GM23338 (cell line): ENCODE measurements around the gene SNX17. TPM values are rescaled to one million over a fixed set of nuclear protein-coding genes. Genes with fewer than 3 reads are reported as not detected.

ENCODE experiments used
- ATAC-seq: fragments of 200-7000 bp; cut with Tn5 transposase; 3 replicates; pipeline ENCODE4 v1.9.1; 2020
- DNase-seq: peaks from one replicate; pipeline ENCODE4 v3.0.0-alpha.2; 2015; ENCODE audit warnings: low spot score
- H2AFZ ChIP-seq: fragments of 200-600 bp; sonication (generic); 2 replicates; pipeline ENCODE4 v1.8.0; 2016; ENCODE audit warnings: antibody characterized with exemption, mild to moderate bottlenecking, moderate library complexity
- H3F3A ChIP-seq: fragments of 200-600 bp; sonication (generic); replicated peaks from 2 replicates; pipeline ENCODE4 v1.8.0; 2017; ENCODE audit warnings: antibody characterized with exemption, mixed run types, low read depth
- H3K27ac ChIP-seq: fragments of 200-600 bp; sonication (generic); 2 replicates; pipeline ENCODE4 v1.6.1; 2016; ENCODE audit warnings: low read depth
- H3K27me3 ChIP-seq: fragments of 200-600 bp; sonication (generic); 2 replicates; pipeline ENCODE4 v1.8.0; 2016; ENCODE audit warnings: mild to moderate bottlenecking, mixed run types, moderate library complexity; ENCODE audit not compliant: insufficient read depth
- H3K36me3 ChIP-seq: fragments of 200-600 bp; sonication (generic); 2 replicates; pipeline ENCODE4 v1.8.0; 2016; ENCODE audit warnings: mild to moderate bottlenecking; ENCODE audit not compliant: insufficient read depth
- H3K4me1 ChIP-seq: fragments of 200-600 bp; sonication (generic); 2 replicates; pipeline ENCODE4 v1.8.0; 2016; ENCODE audit warnings: mild to moderate bottlenecking, moderate library complexity; ENCODE audit not compliant: insufficient read depth
- H3K4me2 ChIP-seq: fragments of 200-600 bp; sonication (generic); 2 replicates; pipeline ENCODE4 v1.7.1; 2017; ENCODE audit warnings: mixed run types
- H3K4me3 ChIP-seq: fragments of 200-600 bp; sonication (generic); 2 replicates; pipeline ENCODE4 v1.6.1; 2016; ENCODE audit warnings: mixed run types
- H3K79me2 ChIP-seq: fragments of 200-600 bp; sonication (generic); replicated peaks from 2 replicates; pipeline ENCODE4 v1.8.0; 2017; ENCODE audit warnings: mild to moderate bottlenecking; ENCODE audit not compliant: insufficient read depth
- H3K9me2 ChIP-seq: fragments of 200-600 bp; sonication (generic); 2 replicates; pipeline ENCODE4 v1.8.0; 2017; ENCODE audit not compliant: insufficient read depth
- H4K20me1 ChIP-seq: fragments of 200-600 bp; sonication (generic); replicated peaks from 2 replicates; pipeline ENCODE4 v1.8.0; 2017; ENCODE audit warnings: mild to moderate bottlenecking; ENCODE audit not compliant: insufficient read depth
- H3K27ac Mint-ChIP-seq: 2 replicates; pipeline ENCODE4 v1.8.0; 2020; ENCODE audit warnings: inconsistent platforms, mild to moderate bottlenecking, moderate library complexity, mixed read lengths
- H3K27me3 Mint-ChIP-seq: 3 replicates; pipeline ENCODE4 v1.8.0; 2022; ENCODE audit warnings: low read depth, mild to moderate bottlenecking, moderate library complexity, mixed read lengths, inconsistent platforms; ENCODE audit not compliant: insufficient read depth, poor library complexity
- H3K36me3 Mint-ChIP-seq: 3 replicates; pipeline ENCODE4 v1.8.0; 2021; ENCODE audit warnings: low read depth, mild to moderate bottlenecking, inconsistent platforms, moderate library complexity, mixed read lengths
- H3K4me1 Mint-ChIP-seq: 3 replicates; pipeline ENCODE4 v1.8.0; 2020; ENCODE audit warnings: mild to moderate bottlenecking, inconsistent platforms, mixed read lengths
- H3K4me3 Mint-ChIP-seq: 3 replicates; pipeline ENCODE4 v1.8.0; 2021; ENCODE audit warnings: moderate library complexity, mild to moderate bottlenecking, inconsistent platforms, mixed read lengths
- H3K9me3 Mint-ChIP-seq: 3 replicates; pipeline ENCODE4 v1.8.0; 2020; ENCODE audit warnings: moderate library complexity, mild to moderate bottlenecking, inconsistent platforms, mixed read lengths
- CREB1 ChIP-seq: fragments of 250-450 bp; sonication (Bioruptor Pico); IDR thresholded peaks from 2 replicates; pipeline ENCODE4 v1.5.0; 2020; ENCODE audit warnings: low read depth, mild to moderate bottlenecking, moderate library complexity
- EZH2 ChIP-seq: fragments of 200-600 bp; sonication (generic); IDR thresholded peaks from one replicate; pipeline ENCODE4 v1.8.0; 2017; ENCODE audit warnings: antibody characterized with exemption, mild to moderate bottlenecking, low read depth; ENCODE audit not compliant: unreplicated experiment
- EZH2phosphoT487 ChIP-seq: fragments of 200-600 bp; sonication (generic); IDR thresholded peaks from one replicate; pipeline ENCODE4 v1.8.1; 2018; ENCODE audit warnings: antibody characterized with exemption; ENCODE audit not compliant: unreplicated experiment
- JUNB ChIP-seq: IDR thresholded peaks from one replicate; pipeline ENCODE4 v1.6.1; 2016; ENCODE audit warnings: antibody characterized with exemption; ENCODE audit not compliant: unreplicated experiment
- NANOG ChIP-seq: IDR thresholded peaks from 2 replicates; pipeline ENCODE4 v1.6.1; 2016; ENCODE audit warnings: antibody characterized with exemption, borderline replicate concordance
- POLR2AphosphoS5 ChIP-seq: IDR thresholded peaks from 2 replicates; pipeline ENCODE4 v1.6.1; 2016; ENCODE audit warnings: antibody characterized with exemption, low read depth
- REST ChIP-seq: IDR thresholded peaks from one replicate; pipeline ENCODE4 v1.6.1; 2018; ENCODE audit warnings: antibody characterized with exemption; ENCODE audit not compliant: unreplicated experiment
- STAT1 ChIP-seq: IDR thresholded peaks from one replicate; pipeline ENCODE4 v1.6.1; 2016; ENCODE audit warnings: antibody characterized with exemption; ENCODE audit not compliant: unreplicated experiment
- ZNF114 ChIP-seq: fragments of 250-450 bp; sonication (Bioruptor Pico); IDR thresholded peaks from 2 replicates; pipeline ENCODE4 v1.5.0; 2020; ENCODE audit warnings: mild to moderate bottlenecking, moderate library complexity
- ZNF331 ChIP-seq: fragments of 250-450 bp; sonication (Bioruptor Pico); IDR thresholded peaks from 2 replicates; pipeline ENCODE4 v1.5.0; 2020; ENCODE audit warnings: low read depth, mild to moderate bottlenecking, moderate library complexity
- polyA plus RNA-seq: library from polyadenylated mRNA; unstranded; fragments of >200 nt; fragmentation: Nextera tagmentation; extraction: Ambion mirVana; gene quantifications from 2 replicates; pipeline ENCODE4 v1.2.1, GENCODE V29; 2016
- total RNA-seq: library from RNA; depleted of rRNA; stranded (reverse); fragments of >200 nt; shearing (Covaris generic); gene quantifications from 2 replicates; pipeline ENCODE4 v1.2.3, GENCODE V29; 2014
- TF ChIP-seq, protein P1 (sequence below): IDR thresholded peaks from 2 replicates; pipeline ENCODE4 v1.6.1; 2016; ENCODE audit warnings: antibody characterized with exemption
- TF ChIP-seq, protein P2 (sequence below), 2 experiments: fragments of 200-600 bp in 1 of 2; sonication (generic) in 1 of 2; conservative IDR thresholded peaks; 2 replicates each; pipeline versions ENCODE4 v1.5.1 to v1.6.1; 2016 to 2017; ENCODE audit warnings: antibody characterized with exemption in 2 of 2, low read depth in 2 of 2, mild to moderate bottlenecking in 2 of 2, moderate library complexity in 1 of 2
- TF ChIP-seq, protein P3 (sequence below): fragments of 250-450 bp; sonication (Bioruptor Pico); IDR thresholded peaks from 2 replicates; pipeline ENCODE4 v1.5.0; 2020; ENCODE audit warnings: mild to moderate bottlenecking, moderate library complexity

Gene SNX17
- total and polyA plus RNA-seq, 2 experiments from 2014 or later: 34.0 to 58.0 TPM

DNA sequence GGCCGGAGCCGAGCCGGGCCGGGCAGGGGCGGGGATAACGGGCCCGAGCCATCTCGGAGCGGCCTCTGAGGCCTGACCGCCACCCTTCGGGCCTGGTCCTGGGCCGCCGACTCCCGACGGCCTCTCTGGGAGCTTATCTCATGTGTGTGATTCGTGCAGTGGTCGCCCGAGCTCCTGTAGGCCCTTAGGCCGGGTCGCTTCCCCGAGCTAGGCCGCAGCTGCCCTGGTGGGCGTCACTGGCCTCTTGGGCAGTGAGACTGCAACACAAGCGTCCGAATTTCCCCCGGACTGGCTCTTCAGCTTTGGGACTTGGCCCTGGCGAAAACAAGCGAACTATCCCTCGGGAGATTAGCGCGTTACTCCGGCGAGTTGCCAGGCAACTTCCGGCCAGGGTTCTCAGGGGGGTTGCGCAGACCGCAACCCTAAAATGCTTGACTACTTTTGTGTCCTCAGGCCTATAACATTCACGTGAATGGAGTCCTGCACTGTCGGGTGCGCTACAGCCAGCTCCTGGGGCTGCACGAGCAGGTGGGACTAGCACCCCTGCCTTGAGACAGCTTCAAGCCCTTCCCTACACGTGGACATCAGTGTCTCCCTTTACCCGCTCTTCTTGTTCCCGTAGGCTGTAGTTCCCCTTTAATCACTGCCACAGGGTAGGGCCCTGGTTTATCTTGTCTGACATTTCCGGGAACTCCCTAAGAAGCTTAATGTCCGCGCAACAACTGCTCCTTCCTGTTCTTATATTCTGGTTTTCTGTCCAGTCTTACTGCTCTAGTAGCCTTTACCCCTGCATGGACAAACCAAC is 602 bp downstream of the SNX17 start:
- Histone ChIP-seq H3K27ac (no peak overlapping the region), H2AFZ (peak overlapping the region; percentile 78; the same call in 1 of the 2 replicates), H3K4me1 (peaks cover 20% of the 10 kb centered on the region), H4K20me1 (peaks cover 5% of the 10 kb centered on the region; the same call in 1 of the 2 replicates), H3K36me3 (peaks cover 38% of the 10 kb centered on the region), H3K4me2 (peak overlapping the region; percentile 96), H3K79me2 (peaks cover 34% of the 10 kb centered on the region), H3F3A (peaks cover 9% of the 10 kb centered on the region; the same call in 1 of the 2 replicates), H3K27me3 (no peaks in the 10 kb centered on the region), H3K9me2 (no peaks in the 10 kb centered on the region), H3K4me3 (peak overlapping the region; percentile 93)
- Mint-ChIP-seq H3K27me3 (peaks cover 15% of the 10 kb centered on the region), H3K36me3 (peaks cover 67% of the 10 kb centered on the region), H3K4me1 (peaks cover 24% of the 10 kb centered on the region), H3K4me3 (peak overlapping the region; percentile 86), H3K27ac (peak overlapping the region; percentile 95), H3K9me3 (no peaks in the 10 kb centered on the region)
- DNase-seq: peak; percentile 39
- no peak for TF ChIP-seq REST
- TF ChIP-seq NANOG: no peak
- no peak for TF ChIP-seq EZH2phosphoT487
- TF ChIP-seq POLR2AphosphoS5: no peak
- no peak for TF ChIP-seq CREB1
- TF ChIP-seq, protein P1, sequence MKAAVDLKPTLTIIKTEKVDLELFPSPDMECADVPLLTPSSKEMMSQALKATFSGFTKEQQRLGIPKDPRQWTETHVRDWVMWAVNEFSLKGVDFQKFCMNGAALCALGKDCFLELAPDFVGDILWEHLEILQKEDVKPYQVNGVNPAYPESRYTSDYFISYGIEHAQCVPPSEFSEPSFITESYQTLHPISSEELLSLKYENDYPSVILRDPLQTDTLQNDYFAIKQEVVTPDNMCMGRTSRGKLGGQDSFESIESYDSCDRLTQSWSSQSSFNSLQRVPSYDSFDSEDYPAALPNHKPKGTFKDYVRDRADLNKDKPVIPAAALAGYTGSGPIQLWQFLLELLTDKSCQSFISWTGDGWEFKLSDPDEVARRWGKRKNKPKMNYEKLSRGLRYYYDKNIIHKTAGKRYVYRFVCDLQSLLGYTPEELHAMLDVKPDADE: no peak
- no peak for TF ChIP-seq ZNF114 (CRISPR knock-in tag)
- TF ChIP-seq, protein P2, sequence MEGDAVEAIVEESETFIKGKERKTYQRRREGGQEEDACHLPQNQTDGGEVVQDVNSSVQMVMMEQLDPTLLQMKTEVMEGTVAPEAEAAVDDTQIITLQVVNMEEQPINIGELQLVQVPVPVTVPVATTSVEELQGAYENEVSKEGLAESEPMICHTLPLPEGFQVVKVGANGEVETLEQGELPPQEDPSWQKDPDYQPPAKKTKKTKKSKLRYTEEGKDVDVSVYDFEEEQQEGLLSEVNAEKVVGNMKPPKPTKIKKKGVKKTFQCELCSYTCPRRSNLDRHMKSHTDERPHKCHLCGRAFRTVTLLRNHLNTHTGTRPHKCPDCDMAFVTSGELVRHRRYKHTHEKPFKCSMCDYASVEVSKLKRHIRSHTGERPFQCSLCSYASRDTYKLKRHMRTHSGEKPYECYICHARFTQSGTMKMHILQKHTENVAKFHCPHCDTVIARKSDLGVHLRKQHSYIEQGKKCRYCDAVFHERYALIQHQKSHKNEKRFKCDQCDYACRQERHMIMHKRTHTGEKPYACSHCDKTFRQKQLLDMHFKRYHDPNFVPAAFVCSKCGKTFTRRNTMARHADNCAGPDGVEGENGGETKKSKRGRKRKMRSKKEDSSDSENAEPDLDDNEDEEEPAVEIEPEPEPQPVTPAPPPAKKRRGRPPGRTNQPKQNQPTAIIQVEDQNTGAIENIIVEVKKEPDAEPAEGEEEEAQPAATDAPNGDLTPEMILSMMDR (conservative IDR thresholded peaks at IDR 0.05; ENCODE audit: low read depth in 2 of 2): no peak
- TF ChIP-seq, protein P3, sequence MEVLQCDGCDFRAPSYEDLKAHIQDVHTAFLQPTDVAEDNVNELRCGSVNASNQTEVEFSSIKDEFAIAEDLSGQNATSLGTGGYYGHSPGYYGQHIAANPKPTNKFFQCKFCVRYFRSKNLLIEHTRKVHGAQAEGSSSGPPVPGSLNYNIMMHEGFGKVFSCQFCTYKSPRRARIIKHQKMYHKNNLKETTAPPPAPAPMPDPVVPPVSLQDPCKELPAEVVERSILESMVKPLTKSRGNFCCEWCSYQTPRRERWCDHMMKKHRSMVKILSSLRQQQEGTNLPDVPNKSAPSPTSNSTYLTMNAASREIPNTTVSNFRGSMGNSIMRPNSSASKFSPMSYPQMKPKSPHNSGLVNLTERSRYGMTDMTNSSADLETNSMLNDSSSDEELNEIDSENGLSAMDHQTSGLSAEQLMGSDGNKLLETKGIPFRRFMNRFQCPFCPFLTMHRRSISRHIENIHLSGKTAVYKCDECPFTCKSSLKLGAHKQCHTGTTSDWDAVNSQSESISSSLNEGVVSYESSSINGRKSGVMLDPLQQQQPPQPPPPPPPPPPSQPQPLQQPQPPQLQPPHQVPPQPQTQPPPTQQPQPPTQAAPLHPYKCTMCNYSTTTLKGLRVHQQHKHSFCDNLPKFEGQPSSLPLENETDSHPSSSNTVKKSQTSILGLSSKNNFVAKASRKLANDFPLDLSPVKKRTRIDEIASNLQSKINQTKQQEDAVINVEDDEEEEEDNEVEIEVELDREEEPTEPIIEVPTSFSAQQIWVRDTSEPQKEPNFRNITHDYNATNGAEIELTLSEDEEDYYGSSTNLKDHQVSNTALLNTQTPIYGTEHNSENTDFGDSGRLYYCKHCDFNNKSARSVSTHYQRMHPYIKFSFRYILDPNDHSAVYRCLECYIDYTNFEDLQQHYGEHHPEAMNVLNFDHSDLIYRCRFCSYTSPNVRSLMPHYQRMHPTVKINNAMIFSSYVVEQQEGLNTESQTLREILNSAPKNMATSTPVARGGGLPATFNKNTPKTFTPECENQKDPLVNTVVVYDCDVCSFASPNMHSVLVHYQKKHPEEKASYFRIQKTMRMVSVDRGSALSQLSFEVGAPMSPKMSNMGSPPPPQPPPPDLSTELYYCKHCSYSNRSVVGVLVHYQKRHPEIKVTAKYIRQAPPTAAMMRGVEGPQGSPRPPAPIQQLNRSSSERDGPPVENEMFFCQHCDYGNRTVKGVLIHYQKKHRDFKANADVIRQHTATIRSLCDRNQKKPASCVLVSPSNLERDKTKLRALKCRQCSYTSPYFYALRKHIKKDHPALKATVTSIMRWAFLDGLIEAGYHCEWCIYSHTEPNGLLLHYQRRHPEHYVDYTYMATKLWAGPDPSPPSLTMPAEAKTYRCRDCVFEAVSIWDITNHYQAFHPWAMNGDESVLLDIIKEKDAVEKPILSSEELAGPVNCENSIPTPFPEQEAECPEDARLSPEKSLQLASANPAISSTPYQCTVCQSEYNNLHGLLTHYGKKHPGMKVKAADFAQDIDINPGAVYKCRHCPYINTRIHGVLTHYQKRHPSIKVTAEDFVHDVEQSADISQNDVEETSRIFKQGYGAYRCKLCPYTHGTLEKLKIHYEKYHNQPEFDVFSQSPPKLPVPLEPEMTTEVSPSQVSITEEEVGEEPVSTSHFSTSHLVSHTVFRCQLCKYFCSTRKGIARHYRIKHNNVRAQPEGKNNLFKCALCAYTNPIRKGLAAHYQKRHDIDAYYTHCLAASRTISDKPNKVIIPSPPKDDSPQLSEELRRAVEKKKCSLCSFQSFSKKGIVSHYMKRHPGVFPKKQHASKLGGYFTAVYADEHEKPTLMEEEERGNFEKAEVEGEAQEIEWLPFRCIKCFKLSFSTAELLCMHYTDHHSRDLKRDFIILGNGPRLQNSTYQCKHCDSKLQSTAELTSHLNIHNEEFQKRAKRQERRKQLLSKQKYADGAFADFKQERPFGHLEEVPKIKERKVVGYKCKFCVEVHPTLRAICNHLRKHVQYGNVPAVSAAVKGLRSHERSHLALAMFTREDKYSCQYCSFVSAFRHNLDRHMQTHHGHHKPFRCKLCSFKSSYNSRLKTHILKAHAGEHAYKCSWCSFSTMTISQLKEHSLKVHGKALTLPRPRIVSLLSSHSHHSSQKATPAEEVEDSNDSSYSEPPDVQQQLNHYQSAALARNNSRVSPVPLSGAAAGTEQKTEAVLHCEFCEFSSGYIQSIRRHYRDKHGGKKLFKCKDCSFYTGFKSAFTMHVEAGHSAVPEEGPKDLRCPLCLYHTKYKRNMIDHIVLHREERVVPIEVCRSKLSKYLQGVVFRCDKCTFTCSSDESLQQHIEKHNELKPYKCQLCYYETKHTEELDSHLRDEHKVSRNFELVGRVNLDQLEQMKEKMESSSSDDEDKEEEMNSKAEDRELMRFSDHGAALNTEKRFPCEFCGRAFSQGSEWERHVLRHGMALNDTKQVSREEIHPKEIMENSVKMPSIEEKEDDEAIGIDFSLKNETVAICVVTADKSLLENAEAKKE: no peak
- no peak for TF ChIP-seq STAT1
- TF ChIP-seq EZH2: no peak
- TF ChIP-seq JUNB: no peak
- TF ChIP-seq ZNF331: no peak
- ATAC-seq: peak; percentile 34
